ENCODE results near the gene ZBTB48. TPM values are rescaled to one million over a fixed set of nuclear protein-coding genes. Genes with fewer than 3 reads are reported as not detected.

Gene ZBTB48
- total RNA-seq, 1 experiment from 2014 or later = 41.9 TPM

- ChIA-PET CTCF (no interaction called here), POLR2A (no interaction called here), RAD21 (ENCODE audit: low non-redundant PET in 1 of 2, low total read pairs in 2 of 2, uncharacterized antibody in 2 of 2, unreplicated experiment in 2 of 2) (no interaction called here)
- no TSS peak for BruUV-seq (replicated peaks)
- Histone ChIP-seq H3K4me1 (ENCODE audit: control insufficient read depth in 1 of 2, insufficient read depth in 2 of 2, low read length in 2 of 2) (no peaks in the 10 kb centered on the region), H3K79me2 (ENCODE audit: insufficient read depth, low read length) (peaks cover 50% of the 10 kb centered on the region), H3K9me3 (ENCODE audit: control insufficient read depth in 1 of 2, insufficient read depth in 1 of 2, low read depth in 1 of 2, low read length in 2 of 2) (no peaks in the 10 kb centered on the region), H3K9ac (ENCODE audit: low read length) (no peak overlapping the region), H3K27me3 (ENCODE audit: insufficient read depth, low read length) (no peaks in the 10 kb centered on the region), H3K27ac (ENCODE audit: low read depth, low read length) (no peak overlapping the region), H2AFZ (ENCODE audit: low read depth, low read length, poor library complexity, severe bottlenecking) (no peak overlapping the region), H4K20me1 (ENCODE audit: insufficient read depth) (peaks cover 2% of the 10 kb centered on the region; the same call in 1 of the 2 replicates), H3K4me2 (ENCODE audit: low read length) (no peak overlapping the region), H3K36me3 (ENCODE audit: control insufficient read depth in 1 of 2, insufficient read depth in 2 of 2, low read length in 2 of 2) (peaks cover 21 to 68% of the 10 kb centered on the region in 2 experiments), H3K9me2 (ENCODE audit: insufficient read depth) (no peaks in the 10 kb centered on the region), H3K4me3 (replicated peaks in 1 of 2; ENCODE audit: low read depth in 1 of 2, low read length in 2 of 2) (no peak overlapping the region)
- ATAC-seq = no peak
- TF ChIP-seq POLR2A (IDR thresholded peaks at IDR 0.05; ENCODE audit: borderline replicate concordance, extremely low read depth, insufficient read depth, insufficient read length) (no peak), SRF (IDR thresholded peaks at IDR 0.05; ENCODE audit: low read depth) (no peak), EGR1 (IDR thresholded peaks at IDR 0.05; ENCODE audit: low read depth) (no peak), SIN3A (IDR thresholded peaks at IDR 0.05; ENCODE audit: low read depth) (no peak), ZBTB33 (IDR thresholded peaks at IDR 0.05; ENCODE audit: extremely low read depth, insufficient replicate concordance, low read length) (no peak), YY1 (IDR thresholded peaks at IDR 0.05; ENCODE audit: extremely low read depth, insufficient replicate concordance, low read depth, low read length) (no peak), ELF1 (IDR thresholded peaks at IDR 0.05; ENCODE audit: borderline replicate concordance, low read depth) (no peak), REST (IDR thresholded peaks at IDR 0.05; ENCODE audit: low read depth) (no peak), MAX (IDR thresholded peaks at IDR 0.05) (no peak), ZFX (IDR thresholded peaks at IDR 0.05) (no peak)
- DNase-seq (ENCODE audit: low read depth, low spot score) = no peak
- intact Hi-C loops (cut with micrococcal nuclease) = no loop called here
Observed at GRCh38 chr1:6592441-6592840, 12.6 kb downstream of the ZBTB48 start.

Measured in HCT116 (cell line).